GM12892 (cell line): ENCODE results near the gene DPY30.

ENCODE experiments used
- POLR2A ChIP-seq: IDR thresholded peaks from 2 replicates; pipeline ENCODE4 v1.6.1; 2011; ENCODE audit warnings: low read depth, low read length, control low read depth
- TAF1 ChIP-seq: IDR thresholded peaks from 2 replicates; pipeline ENCODE4 v1.6.1; 2011; ENCODE audit warnings: low read depth, mild to moderate bottlenecking, control low read depth, low read length, borderline replicate concordance

DNA sequence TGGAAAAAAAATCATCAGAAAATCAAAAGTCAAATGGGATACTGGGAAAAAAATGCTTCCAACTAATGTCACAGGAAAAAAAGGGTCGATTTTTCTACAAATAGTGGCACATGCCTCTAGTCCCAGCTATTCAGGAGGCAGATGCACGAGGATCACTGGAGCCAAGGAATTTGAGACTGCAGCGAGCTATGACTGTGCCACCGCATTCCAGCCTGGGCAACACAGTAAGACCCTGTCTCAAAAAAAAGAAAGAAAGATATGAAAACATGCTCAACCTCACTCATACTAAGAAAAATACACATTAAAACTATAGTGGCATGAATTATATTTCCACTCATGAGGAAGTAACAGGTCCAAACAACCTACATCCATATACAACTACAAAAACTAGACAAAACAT, 46.7 kb downstream of the DPY30 start:
- no peak for TF ChIP-seq TAF1
- TF ChIP-seq POLR2A: no peak
